SK-N-SH (cell line): ENCODE measurements around the gene UBAP2L. TPM values are rescaled to one million over a fixed set of nuclear protein-coding genes. Genes with fewer than 3 reads are reported as not detected.

ENCODE experiments used
- CTCF ChIA-PET: fragments of 300-600, 350-600 bp; formaldehyde crosslinking; extraction: SDS; loops from one replicate; lab custom pipeline; 2021; lab: Yijun Ruan, JAX
- POLR2A ChIA-PET: fragments of 350-600 bp; sonication (Branson Sonifier 250); formaldehyde crosslinking; extraction: SDS; loops from one replicate; lab custom pipeline; 2020; ENCODE audit warnings: antibody characterized with exemption, inconsistent platforms; lab: Yijun Ruan, JAX
- DNase-seq: peaks from one replicate; pipeline ENCODE4 v3.0.0; 2012
- H2AFZ ChIP-seq: fragments of 200-600 bp; sonication (generic); 2 replicates; pipeline ENCODE4 v1.8.1; 2016; ENCODE audit warnings: antibody characterized with exemption, mild to moderate bottlenecking, low read depth
- H3F3A ChIP-seq: fragments of 200-600 bp; sonication (generic); replicated peaks from 2 replicates; pipeline ENCODE3; 2016; ENCODE audit warnings: antibody characterized with exemption, mild to moderate bottlenecking; ENCODE audit not compliant: insufficient read depth
- H3K27ac ChIP-seq, 2 experiments: fragments of 200-500 bp in 1 of 2; fragments of 200-600 bp in 1 of 2; sonication (Bioruptor generic) in 1 of 2; sonication (generic), shearing (Covaris generic) in 1 of 2; 2 replicates each; pipeline versions ENCODE4 v1.5.1 to v1.6.1; 2014 to 2016; ENCODE audit warnings: low read depth in 2 of 2, inconsistent platforms in 1 of 2, low read length in 1 of 2, mild to moderate bottlenecking in 1 of 2, mixed read lengths in 1 of 2
- H3K27me3 ChIP-seq: fragments of 200-600 bp; sonication (generic), shearing (Covaris generic); 2 replicates; pipeline ENCODE4 v1.6.1; 2016; ENCODE audit warnings: mixed run types; ENCODE audit not compliant: insufficient read depth
- H3K36me3 ChIP-seq, 2 experiments: fragments of 200-500 bp in 1 of 2; fragments of 200-600 bp in 1 of 2; sonication (Bioruptor generic) in 1 of 2; sonication (generic) in 1 of 2; replicated peaks in 1 of 2; 2 replicates each; pipeline versions ENCODE3 to v1.5.1; 2014 to 2016; ENCODE audit warnings: low read length in 1 of 2, mild to moderate bottlenecking in 1 of 2; ENCODE audit not compliant: insufficient read depth in 2 of 2, control insufficient read depth in 1 of 2
- H3K4me1 ChIP-seq, 2 experiments: fragments of 200-500 bp in 1 of 2; fragments of 200-600 bp in 1 of 2; sonication (Bioruptor generic) in 1 of 2; sonication (generic), shearing (Covaris generic) in 1 of 2; 2 replicates each; pipeline versions ENCODE4 v1.5.1 to v1.6.1; 2014 to 2016; ENCODE audit warnings: low read depth in 1 of 2, low read length in 1 of 2, mixed run types in 1 of 2; ENCODE audit not compliant: insufficient read depth in 2 of 2, control insufficient read depth in 1 of 2
- H3K4me2 ChIP-seq: fragments of 200-600 bp; sonication (generic), shearing (Covaris generic); 2 replicates; pipeline ENCODE4 v1.6.1; 2017; ENCODE audit warnings: mixed run types
- H3K4me3 ChIP-seq, 2 experiments: fragments of 200-500 bp in 1 of 2; fragments of 200-600 bp in 1 of 2; sonication (Bioruptor generic) in 1 of 2; sonication (generic), shearing (Covaris generic) in 1 of 2; 2 replicates each; pipeline versions ENCODE4 v1.5.1 to v1.8.1; 2014 to 2016; ENCODE audit warnings: low read depth in 2 of 2, inconsistent platforms in 1 of 2, low read length in 1 of 2, mild to moderate bottlenecking in 1 of 2, mixed read lengths in 1 of 2, moderate library complexity in 1 of 2
- H3K79me2 ChIP-seq: fragments of 200-600 bp; sonication (generic); 2 replicates; pipeline ENCODE4 v1.8.1; 2017; ENCODE audit warnings: mild to moderate bottlenecking; ENCODE audit not compliant: insufficient read depth
- H3K9ac ChIP-seq: fragments of 200-600 bp; sonication (generic); 2 replicates; pipeline ENCODE4 v1.6.1; 2017; ENCODE audit warnings: mixed run types
- H3K9me2 ChIP-seq: fragments of 200-600 bp; sonication (generic); 2 replicates; pipeline ENCODE4 v1.6.1; 2017; ENCODE audit warnings: mixed run types
- H3K9me3 ChIP-seq: fragments of 200-600 bp; sonication (generic); 2 replicates; pipeline ENCODE4 v1.6.1; 2017; ENCODE audit warnings: mixed run types, mild to moderate bottlenecking, moderate library complexity
- H4K20me1 ChIP-seq: fragments of 200-600 bp; sonication (generic); 2 replicates; pipeline ENCODE4 v1.6.1; 2017; ENCODE audit warnings: mild to moderate bottlenecking, mixed run types; ENCODE audit not compliant: insufficient read depth
- GABPA ChIP-seq: IDR thresholded peaks from 2 replicates; pipeline ENCODE4 v1.4.0; 2012; ENCODE audit warnings: low read depth, mild to moderate bottlenecking
- MEF2A ChIP-seq: IDR thresholded peaks from 2 replicates; pipeline ENCODE4 v1.4.0; 2012; ENCODE audit warnings: low read depth, borderline replicate concordance
- RAD21 ChIP-seq: IDR thresholded peaks from 2 replicates; pipeline ENCODE4 v1.6.1; 2012; ENCODE audit warnings: mild to moderate bottlenecking, low read length
- REST ChIP-seq: IDR thresholded peaks from 2 replicates; pipeline ENCODE4 v1.6.1; 2012; ENCODE audit warnings: mild to moderate bottlenecking, low read depth, low read length, moderate library complexity
- TAF1 ChIP-seq: IDR thresholded peaks from 2 replicates; pipeline ENCODE4 v1.6.1; 2012; ENCODE audit warnings: low read depth, mild to moderate bottlenecking, low read length, moderate library complexity, borderline replicate concordance
- YY1 ChIP-seq: IDR thresholded peaks from 2 replicates; pipeline ENCODE4 v1.4.0; 2012; ENCODE audit warnings: low read depth, mild to moderate bottlenecking
- WGBS: methylation state at CpG from one replicate; pipeline ENCODE4 v1.1.6; 2017; ENCODE audit warnings: low lambda C conversion rate; 5-methylcytosine and 5-hydroxymethylcytosine counted together
- polyA plus RNA-seq, 3 experiments: library from polyadenylated mRNA; depleted of rRNA; stranded (reverse); fragments of >200 nt; gene quantifications; 2 replicates each; pipeline ENCODE4 v1.2.3, GENCODE V29; 2012
- TF ChIP-seq, protein P1 (sequence below): fragments of 150-350 bp; IDR thresholded peaks from 2 replicates; pipeline ENCODE4 v1.6.1; 2016; ENCODE audit warnings: mild to moderate bottlenecking, low read depth, low read length
- TF ChIP-seq, protein P2 (sequence below): fragments of 150-350 bp; IDR thresholded peaks from 2 replicates; pipeline ENCODE4 v1.6.1; 2017; ENCODE audit warnings: antibody characterized with exemption, low read length, low read depth, borderline replicate concordance
- TF ChIP-seq, protein P3 (sequence below): fragments of 200-600 bp; sonication (generic); IDR thresholded peaks from 2 replicates; pipeline ENCODE4 v1.6.1; 2017; ENCODE audit warnings: antibody characterized with exemption, mild to moderate bottlenecking, moderate library complexity

Gene UBAP2L
- polyA plus RNA-seq, 1 of the 3 experiments (the other 2 are of a cell fraction), result 161 TPM

DNA sequence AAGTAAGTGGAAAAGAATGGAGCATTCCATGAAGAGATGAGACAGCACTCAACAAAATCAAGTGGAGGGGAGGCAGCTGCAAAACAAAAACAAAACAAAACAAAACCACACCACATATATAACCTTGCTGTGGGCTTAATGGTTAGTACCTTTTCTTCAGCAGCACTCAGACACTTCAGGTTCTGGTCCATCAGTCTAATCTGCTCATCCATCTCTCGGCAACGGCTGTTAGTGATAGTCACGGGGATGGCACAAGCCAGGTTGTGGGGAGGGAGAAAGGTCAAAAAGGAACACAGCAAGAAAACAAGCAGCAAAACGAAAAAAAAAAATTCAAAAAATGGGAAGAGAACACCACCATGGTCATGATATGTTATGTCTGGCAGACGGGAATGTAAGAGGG lies 48.9 kb upstream of the UBAP2L start:
- Histone ChIP-seq H3F3A (no peaks in the 10 kb centered on the region), H3K4me1 (no peaks in the 10 kb centered on the region; a peak in 1 of 4 replicates)
- TF ChIP-seq GABPA (no peak), RAD21 (no peak), REST (no peak), MEF2A (no peak), YY1 (no peak)
- TF ChIP-seq, protein P1, sequence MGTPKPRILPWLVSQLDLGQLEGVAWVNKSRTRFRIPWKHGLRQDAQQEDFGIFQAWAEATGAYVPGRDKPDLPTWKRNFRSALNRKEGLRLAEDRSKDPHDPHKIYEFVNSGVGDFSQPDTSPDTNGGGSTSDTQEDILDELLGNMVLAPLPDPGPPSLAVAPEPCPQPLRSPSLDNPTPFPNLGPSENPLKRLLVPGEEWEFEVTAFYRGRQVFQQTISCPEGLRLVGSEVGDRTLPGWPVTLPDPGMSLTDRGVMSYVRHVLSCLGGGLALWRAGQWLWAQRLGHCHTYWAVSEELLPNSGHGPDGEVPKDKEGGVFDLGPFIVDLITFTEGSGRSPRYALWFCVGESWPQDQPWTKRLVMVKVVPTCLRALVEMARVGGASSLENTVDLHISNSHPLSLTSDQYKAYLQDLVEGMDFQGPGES, result no peak
- TF ChIP-seq, protein P2, sequence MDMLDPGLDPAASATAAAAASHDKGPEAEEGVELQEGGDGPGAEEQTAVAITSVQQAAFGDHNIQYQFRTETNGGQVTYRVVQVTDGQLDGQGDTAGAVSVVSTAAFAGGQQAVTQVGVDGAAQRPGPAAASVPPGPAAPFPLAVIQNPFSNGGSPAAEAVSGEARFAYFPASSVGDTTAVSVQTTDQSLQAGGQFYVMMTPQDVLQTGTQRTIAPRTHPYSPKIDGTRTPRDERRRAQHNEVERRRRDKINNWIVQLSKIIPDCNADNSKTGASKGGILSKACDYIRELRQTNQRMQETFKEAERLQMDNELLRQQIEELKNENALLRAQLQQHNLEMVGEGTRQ, result no peak
- TF ChIP-seq, protein P3, sequence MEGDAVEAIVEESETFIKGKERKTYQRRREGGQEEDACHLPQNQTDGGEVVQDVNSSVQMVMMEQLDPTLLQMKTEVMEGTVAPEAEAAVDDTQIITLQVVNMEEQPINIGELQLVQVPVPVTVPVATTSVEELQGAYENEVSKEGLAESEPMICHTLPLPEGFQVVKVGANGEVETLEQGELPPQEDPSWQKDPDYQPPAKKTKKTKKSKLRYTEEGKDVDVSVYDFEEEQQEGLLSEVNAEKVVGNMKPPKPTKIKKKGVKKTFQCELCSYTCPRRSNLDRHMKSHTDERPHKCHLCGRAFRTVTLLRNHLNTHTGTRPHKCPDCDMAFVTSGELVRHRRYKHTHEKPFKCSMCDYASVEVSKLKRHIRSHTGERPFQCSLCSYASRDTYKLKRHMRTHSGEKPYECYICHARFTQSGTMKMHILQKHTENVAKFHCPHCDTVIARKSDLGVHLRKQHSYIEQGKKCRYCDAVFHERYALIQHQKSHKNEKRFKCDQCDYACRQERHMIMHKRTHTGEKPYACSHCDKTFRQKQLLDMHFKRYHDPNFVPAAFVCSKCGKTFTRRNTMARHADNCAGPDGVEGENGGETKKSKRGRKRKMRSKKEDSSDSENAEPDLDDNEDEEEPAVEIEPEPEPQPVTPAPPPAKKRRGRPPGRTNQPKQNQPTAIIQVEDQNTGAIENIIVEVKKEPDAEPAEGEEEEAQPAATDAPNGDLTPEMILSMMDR, result no peak
- TF ChIP-seq, all 33 proteins: peak for 0
- no peaks in the 10 kb centered on the region for H3K9me2 ChIP-seq
- ChIA-PET POLR2A (no interaction called here), CTCF (interaction anchor here (1.3 kb wide), 1 partner anchor 14 kb away, joined by 5 read pairs; no protein-coding TSS in a partner anchor)
- H2AFZ ChIP-seq, result no peak overlapping the region
- no peak overlapping the region for H3K4me2 ChIP-seq
- 91% methylated on average over 5 of the region's 5 CpGs for WGBS
- H4K20me1 ChIP-seq, result peaks cover 93% of the 10 kb centered on the region
- peaks cover 75 to 84% of the 10 kb centered on the region in 2 experiments for H3K36me3 ChIP-seq
- no peak for DNase-seq
- H3K27ac ChIP-seq, result no peak overlapping the region
- H3K9me3 ChIP-seq, result no peaks in the 10 kb centered on the region
- H3K9ac ChIP-seq, result no peak overlapping the region
- H3K27me3 ChIP-seq, result no peaks in the 10 kb centered on the region
- peaks cover 99% of the 10 kb centered on the region for H3K79me2 ChIP-seq
- H3K4me3 ChIP-seq, result no peak overlapping the region

- Histone ChIP-seq H3K4me3 (no peak overlapping the region), H3K4me2 (no peak overlapping the region), H3F3A (peaks cover 6% of the 10 kb centered on the region), H3K4me1 (peaks cover 22 to 23% of the 10 kb centered on the region in 2 experiments; a peak in 3 of 4 replicates), H3K9me3 (no peaks in the 10 kb centered on the region), H4K20me1 (peaks cover 98% of the 10 kb centered on the region), H3K27ac (no peak overlapping the region), H3K79me2 (peaks cover 99% of the 10 kb centered on the region), H3K9ac (no peak overlapping the region), H3K27me3 (no peaks in the 10 kb centered on the region), H3K36me3 (peaks cover 64 to 80% of the 10 kb centered on the region in 2 experiments), H3K9me2 (no peaks in the 10 kb centered on the region), H2AFZ (no peak overlapping the region)
- DNase-seq, result no peak
- WGBS, result 92% methylated on average over 4 of the region's 4 CpGs
- ChIA-PET POLR2A (interaction anchor here (0.6 kb wide), 1 partner anchor 195 kb away, joined by 3 read pairs; no protein-coding TSS in a partner anchor), CTCF (no interaction called here)
- TF ChIP-seq TAF1, result no peak
- TF ChIP-seq, protein P3, result no peak
Observed at GRCh38 chr1:154174654-154175053, 46.1 kb upstream of the UBAP2L start.
